Measurements from ENCODE around the gene DENND6B.

- TF ChIP-seq BCLAF1 (IDR thresholded peaks at IDR 0.05) (no peak), TBP (CRISPR knock-in tag; IDR thresholded peaks at IDR 0.05) (no peak), UBTF (CRISPR knock-in tag; IDR thresholded peaks at IDR 0.05) (no peak), ZBTB33 (CRISPR knock-in tag; IDR thresholded peaks at IDR 0.05) (no peak), ZBTB7A (CRISPR knock-in tag; IDR thresholded peaks at IDR 0.05) (no peak), FOXM1 (CRISPR knock-in tag; IDR thresholded peaks at IDR 0.05) (no peak)
Measured at GRCh38 chr22:50338042-50338573, 11.3 kb upstream of the DENND6B start.

Measured in HepG2 (cell line).